Measurements from ENCODE around the gene SERPINA10. TPM values are rescaled to one million over a fixed set of nuclear protein-coding genes. Genes with fewer than 3 reads are reported as not detected.

Gene SERPINA10
- total RNA-seq, 1 donor from 2014 or later, result not detected

- Mint-ChIP-seq H3K9me3 (no peaks in the 10 kb centered on the region), H3K27me3 (ENCODE audit: low read depth) (peaks cover 5% of the 10 kb centered on the region), H3K4me3 (ENCODE audit: low read depth) (no peak overlapping the region), H3K36me3 (ENCODE audit: low read depth) (no peaks in the 10 kb centered on the region), H3K27ac (no peak overlapping the region), H3K4me1 (ENCODE audit: low read depth) (no peaks in the 10 kb centered on the region)
- DNase-seq (ENCODE audit: low spot score), result no peak
- intact Hi-C loops (cut with micrococcal nuclease), result no loop called here
Observed at GRCh38 chr14:94329857-94330256, 36.8 kb upstream of the SERPINA10 start.

GRCh38 chr14:94328196-94328595 lies 35.1 kb upstream of the SERPINA10 start:
- H3K9me3 Mint-ChIP-seq, result no peaks in the 10 kb centered on the region
- no peak overlapping the region for H3K27ac Mint-ChIP-seq
- peaks cover 3% of the 10 kb centered on the region for H3K27me3 Mint-ChIP-seq (ENCODE audit: low read depth)
- H3K36me3 Mint-ChIP-seq (ENCODE audit: low read depth), result no peaks in the 10 kb centered on the region
- no peak for DNase-seq (ENCODE audit: low spot score)
- H3K4me3 Mint-ChIP-seq (ENCODE audit: low read depth), result no peak overlapping the region
- intact Hi-C loops (cut with micrococcal nuclease), result no loop called here
- no peaks in the 10 kb centered on the region for H3K4me1 Mint-ChIP-seq (ENCODE audit: low read depth)

- Mint-ChIP-seq H3K9me3 (no peaks in the 10 kb centered on the region), H3K27me3 (ENCODE audit: low read depth) (no peaks in the 10 kb centered on the region), H3K4me3 (ENCODE audit: low read depth) (no peak within 1 kb of the TSS), H3K27ac (no peak within 1 kb of the TSS), H3K4me1 (ENCODE audit: low read depth) (no peaks in the 10 kb centered on the region), H3K36me3 (ENCODE audit: low read depth) (no peaks in the 10 kb centered on the region)
- DNase-seq (ENCODE audit: low spot score), result no peak
- intact Hi-C loops (cut with micrococcal nuclease), result no loop called here
Observed at GRCh38 chr14:94322648-94323570, 29.8 kb upstream of the SERPINA10 start, which contains the start of gene SERPINA6. TSS of gene SERPINA6 (minus strand) at chr14:94323336. CDS start at chr14:94314648, 8,688 bp downstream.

- H3K4me1 Mint-ChIP-seq (ENCODE audit: low read depth), result no peaks in the 10 kb centered on the region
- no peak for DNase-seq (ENCODE audit: low spot score)
- no peaks in the 10 kb centered on the region for H3K9me3 Mint-ChIP-seq
- H3K4me3 Mint-ChIP-seq (ENCODE audit: low read depth), result no peak overlapping the region
- no peaks in the 10 kb centered on the region for H3K36me3 Mint-ChIP-seq (ENCODE audit: low read depth)
- intact Hi-C loops (cut with micrococcal nuclease), result no loop called here
- no peak overlapping the region for H3K27ac Mint-ChIP-seq
- H3K27me3 Mint-ChIP-seq (ENCODE audit: low read depth), result no peaks in the 10 kb centered on the region
Observed at GRCh38 chr14:94321421-94322271, 28.6 kb upstream of the SERPINA10 start.

GRCh38 chr14:94320243-94320642 lies 27.2 kb upstream of the SERPINA10 start:
- Mint-ChIP-seq H3K4me1 (ENCODE audit: low read depth) (no peaks in the 10 kb centered on the region), H3K4me3 (ENCODE audit: low read depth) (no peak overlapping the region), H3K36me3 (ENCODE audit: low read depth) (no peaks in the 10 kb centered on the region), H3K27ac (no peak overlapping the region), H3K27me3 (ENCODE audit: low read depth) (no peaks in the 10 kb centered on the region), H3K9me3 (no peaks in the 10 kb centered on the region)
- intact Hi-C loops (cut with micrococcal nuclease), result no loop called here
- DNase-seq (ENCODE audit: low spot score), result no peak

GRCh38 chr14:94317259-94317658 lies 24.2 kb upstream of the SERPINA10 start:
- intact Hi-C loops (cut with micrococcal nuclease), result no loop called here
- H3K4me3 Mint-ChIP-seq (ENCODE audit: low read depth), result no peak overlapping the region
- no peaks in the 10 kb centered on the region for H3K36me3 Mint-ChIP-seq (ENCODE audit: low read depth)
- no peak overlapping the region for H3K27ac Mint-ChIP-seq
- H3K4me1 Mint-ChIP-seq (ENCODE audit: low read depth), result no peaks in the 10 kb centered on the region
- no peaks in the 10 kb centered on the region for H3K9me3 Mint-ChIP-seq
- DNase-seq (ENCODE audit: low spot score), result no peak
- H3K27me3 Mint-ChIP-seq (ENCODE audit: low read depth), result no peaks in the 10 kb centered on the region

GRCh38 chr14:94316692-94317091 lies 23.6 kb upstream of the SERPINA10 start:
- Mint-ChIP-seq H3K9me3 (no peaks in the 10 kb centered on the region), H3K4me1 (ENCODE audit: low read depth) (no peaks in the 10 kb centered on the region), H3K27me3 (ENCODE audit: low read depth) (no peaks in the 10 kb centered on the region), H3K36me3 (ENCODE audit: low read depth) (no peaks in the 10 kb centered on the region), H3K27ac (no peak overlapping the region), H3K4me3 (ENCODE audit: low read depth) (no peak overlapping the region)
- no peak for DNase-seq (ENCODE audit: low spot score)
- intact Hi-C loops (cut with micrococcal nuclease), result no loop called here

GRCh38 chr14:94314890-94315289 lies 21.8 kb upstream of the SERPINA10 start:
- H3K27ac Mint-ChIP-seq, result no peak overlapping the region
- H3K4me3 Mint-ChIP-seq (ENCODE audit: low read depth), result no peak overlapping the region
- no peaks in the 10 kb centered on the region for H3K36me3 Mint-ChIP-seq (ENCODE audit: low read depth)
- DNase-seq (ENCODE audit: low spot score), result no peak
- H3K27me3 Mint-ChIP-seq (ENCODE audit: low read depth), result no peaks in the 10 kb centered on the region
- no peaks in the 10 kb centered on the region for H3K9me3 Mint-ChIP-seq
- intact Hi-C loops (cut with micrococcal nuclease), result no loop called here
- H3K4me1 Mint-ChIP-seq (ENCODE audit: low read depth), result no peaks in the 10 kb centered on the region

GRCh38 chr14:94313991-94314655 lies 21.1 kb upstream of the SERPINA10 start:
- H3K27me3 Mint-ChIP-seq (ENCODE audit: low read depth), result no peaks in the 10 kb centered on the region
- no peaks in the 10 kb centered on the region for H3K36me3 Mint-ChIP-seq (ENCODE audit: low read depth)
- intact Hi-C loops (cut with micrococcal nuclease), result no loop called here
- no peak for DNase-seq (ENCODE audit: low spot score)
- H3K27ac Mint-ChIP-seq, result no peak overlapping the region
- no peaks in the 10 kb centered on the region for H3K9me3 Mint-ChIP-seq
- no peaks in the 10 kb centered on the region for H3K4me1 Mint-ChIP-seq (ENCODE audit: low read depth)
- H3K4me3 Mint-ChIP-seq (ENCODE audit: low read depth), result no peak overlapping the region

- Mint-ChIP-seq H3K27ac (no peak overlapping the region), H3K27me3 (ENCODE audit: low read depth) (no peaks in the 10 kb centered on the region), H3K36me3 (ENCODE audit: low read depth) (no peaks in the 10 kb centered on the region), H3K4me3 (ENCODE audit: low read depth) (no peak overlapping the region), H3K4me1 (ENCODE audit: low read depth) (no peaks in the 10 kb centered on the region), H3K9me3 (peaks cover 11% of the 10 kb centered on the region)
- no peak for DNase-seq (ENCODE audit: low spot score)
- intact Hi-C loops (cut with micrococcal nuclease), result no loop called here
Observed at GRCh38 chr14:94312481-94313246, 19.6 kb upstream of the SERPINA10 start.

- DNase-seq (ENCODE audit: low spot score), result no peak
- no peaks in the 10 kb centered on the region for H3K4me1 Mint-ChIP-seq (ENCODE audit: low read depth)
- intact Hi-C loops (cut with micrococcal nuclease), result no loop called here
- peaks cover 19% of the 10 kb centered on the region for H3K9me3 Mint-ChIP-seq
- no peak overlapping the region for H3K27ac Mint-ChIP-seq
- H3K4me3 Mint-ChIP-seq (ENCODE audit: low read depth), result no peak overlapping the region
- H3K36me3 Mint-ChIP-seq (ENCODE audit: low read depth), result no peaks in the 10 kb centered on the region
- no peaks in the 10 kb centered on the region for H3K27me3 Mint-ChIP-seq (ENCODE audit: low read depth)
Observed at GRCh38 chr14:94310248-94310647, 17.2 kb upstream of the SERPINA10 start.

- H3K9me3 Mint-ChIP-seq, result peaks cover 19% of the 10 kb centered on the region
- intact Hi-C loops (cut with micrococcal nuclease), result no loop called here
- no peaks in the 10 kb centered on the region for H3K4me1 Mint-ChIP-seq (ENCODE audit: low read depth)
- no peaks in the 10 kb centered on the region for H3K27me3 Mint-ChIP-seq (ENCODE audit: low read depth)
- no peak overlapping the region for H3K27ac Mint-ChIP-seq
- no peak overlapping the region for H3K4me3 Mint-ChIP-seq (ENCODE audit: low read depth)
- no peaks in the 10 kb centered on the region for H3K36me3 Mint-ChIP-seq (ENCODE audit: low read depth)
- DNase-seq (ENCODE audit: low spot score), result no peak
Observed at GRCh38 chr14:94309721-94310120, 16.7 kb upstream of the SERPINA10 start.

All from activated T-helper 2 cell treated with anti-CD3 and anti-CD28 coated beads, Interferon-gamma antibody, Interleukin-2, Interleukin-4, amounts not matched to agents 10 μg/mL and 5 μg/mL and 100 μg/mL, durations not matched to agents 14 hours and 24 hours and 36 hours (primary cell).